CD4-positive, alpha-beta T cell treated with Interleukin-1 beta for 1 hour (primary cell): ENCODE results near the gene SLC35F3.
"Not testable (repeated sequence)": the region's sequence is repeated elsewhere in the genome, so short reads cannot be mapped to it uniquely, and the experiment has no call there.

Experiments used
- DNase-seq, 2 donors: peaks; one replicate each; pipeline ENCODE4 v3.0.0-alpha.2; 2020 to 2022

SLC35F3 gene

DNA sequence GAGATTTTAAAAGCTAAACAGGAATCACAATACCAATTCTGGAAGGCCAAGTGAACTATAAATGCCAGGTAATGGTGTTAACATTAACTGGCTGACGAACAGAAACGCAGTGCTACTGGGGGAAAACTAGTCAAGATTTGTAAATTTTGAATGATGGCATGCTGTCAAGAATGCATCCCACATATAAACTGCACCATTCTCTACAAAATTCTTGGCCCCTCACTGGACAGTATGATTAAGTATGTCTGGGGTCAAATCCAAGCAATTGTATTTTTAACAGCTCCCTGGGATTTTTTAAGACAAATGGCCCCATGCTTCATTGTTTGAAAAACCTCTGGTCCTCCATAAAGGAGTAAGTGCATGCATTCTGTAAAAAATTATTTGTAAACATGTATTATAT lies 395.6 kb downstream of the SLC35F3 start:
- DNase-seq = no peak

DNA sequence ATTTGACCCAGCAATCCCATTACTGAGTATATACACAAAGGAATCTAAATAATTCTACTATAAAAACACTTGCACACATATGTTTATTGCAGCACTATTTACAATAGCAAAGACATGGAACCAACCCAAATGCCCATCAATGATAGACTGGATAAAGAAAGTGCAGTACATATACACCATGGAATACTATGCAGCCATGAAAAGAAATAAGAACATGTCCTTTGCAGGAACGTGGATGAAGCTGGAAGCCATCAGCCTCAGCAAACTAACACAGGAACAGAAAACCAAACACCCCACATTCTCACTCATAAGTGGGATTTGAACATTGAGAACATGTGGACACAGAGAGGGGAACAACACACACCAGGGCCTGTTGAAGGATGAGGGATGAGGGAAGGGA lies 397.2 kb downstream of the SLC35F3 start:
- not testable (repeated sequence) for DNase-seq

DNA sequence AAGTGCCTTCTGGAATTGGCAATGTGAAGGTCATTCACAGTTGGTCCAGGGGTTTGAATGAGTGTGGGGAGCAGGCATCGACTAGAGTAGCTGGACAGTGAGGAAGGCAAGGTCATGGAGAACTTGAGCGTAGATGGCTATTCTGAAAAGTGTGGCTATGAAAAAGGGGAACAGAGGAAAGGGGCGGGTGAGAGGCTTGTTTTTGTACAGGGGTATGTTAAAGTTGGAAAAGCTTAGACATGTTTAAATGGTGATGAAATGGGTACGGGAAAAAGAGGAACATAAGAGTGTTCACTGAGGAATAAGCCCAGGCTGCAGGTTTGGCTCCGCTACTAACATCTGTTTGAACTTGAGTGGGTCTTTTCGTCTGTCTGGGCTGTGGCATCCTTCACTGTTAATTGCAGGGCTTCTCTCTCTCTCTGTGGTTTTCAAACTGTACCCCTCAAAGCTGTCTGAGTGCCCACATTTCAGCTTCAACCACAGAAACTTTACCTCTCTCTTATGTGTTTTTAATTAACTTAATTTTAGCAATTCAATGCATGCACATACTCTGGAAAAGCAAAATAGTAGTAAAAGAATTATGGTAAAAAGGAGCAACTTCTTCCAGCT lies 398.0 kb downstream of the SLC35F3 start:
- no peak for DNase-seq

DNA sequence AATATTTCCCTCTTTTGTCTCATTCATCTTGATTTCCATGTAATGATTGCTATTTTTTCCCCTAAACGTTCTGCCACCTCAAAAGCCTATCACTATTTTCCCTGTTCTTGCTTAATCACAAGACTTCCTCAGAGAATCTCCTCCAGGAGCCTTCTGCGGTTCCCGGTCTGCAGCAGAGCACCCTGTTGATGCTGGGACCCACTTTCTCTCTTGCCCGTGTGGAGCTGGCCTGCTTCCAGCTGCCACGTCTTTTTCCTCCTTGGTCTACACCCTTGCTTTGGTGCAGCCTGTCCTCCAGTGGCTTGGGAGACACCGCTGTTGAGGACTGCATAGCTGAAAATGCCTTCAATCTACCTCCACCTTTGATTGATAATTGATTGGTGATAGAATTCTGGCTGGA lies 398.8 kb downstream of the SLC35F3 start:
- DNase-seq = no peak

DNA sequence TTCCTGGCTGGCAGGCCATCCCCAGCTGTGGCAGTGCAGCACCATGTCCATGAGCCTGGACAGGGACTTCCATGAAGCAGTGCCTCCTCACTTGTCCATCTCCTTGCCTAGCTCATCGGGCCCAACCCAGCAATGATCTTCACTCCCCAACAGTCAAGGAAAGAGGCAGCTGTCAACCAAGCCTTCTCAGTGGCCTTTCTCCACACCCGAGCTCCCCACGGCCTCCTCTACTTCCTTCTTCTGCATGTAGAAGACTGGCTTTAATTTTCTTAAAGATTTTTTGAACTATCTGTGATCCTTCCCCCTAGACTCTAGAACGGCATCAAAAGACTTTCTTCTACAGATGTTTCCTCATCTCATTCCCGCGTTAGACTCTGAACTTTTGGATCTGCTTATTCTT lies 403.2 kb downstream of the SLC35F3 start:
- DNase-seq = no peak

DNA sequence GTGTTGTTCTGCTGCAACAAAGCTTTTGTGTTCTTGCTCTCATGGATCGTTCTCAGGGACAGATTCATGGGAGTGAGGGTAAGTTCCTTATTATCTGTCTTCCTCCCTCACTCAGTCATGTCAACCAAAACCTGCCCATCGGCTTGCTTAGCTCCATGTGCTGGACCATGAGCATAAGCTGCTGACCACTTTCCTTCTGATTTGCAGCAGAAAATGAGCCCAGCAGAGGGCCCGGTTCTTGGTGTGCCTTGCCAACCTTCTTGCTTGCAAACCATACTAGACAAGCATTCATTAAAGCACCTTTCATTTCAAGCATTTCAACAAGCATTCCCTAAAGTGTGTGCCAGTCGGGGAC lies 404.7 kb downstream of the SLC35F3 start:
- no peak for DNase-seq

DNA sequence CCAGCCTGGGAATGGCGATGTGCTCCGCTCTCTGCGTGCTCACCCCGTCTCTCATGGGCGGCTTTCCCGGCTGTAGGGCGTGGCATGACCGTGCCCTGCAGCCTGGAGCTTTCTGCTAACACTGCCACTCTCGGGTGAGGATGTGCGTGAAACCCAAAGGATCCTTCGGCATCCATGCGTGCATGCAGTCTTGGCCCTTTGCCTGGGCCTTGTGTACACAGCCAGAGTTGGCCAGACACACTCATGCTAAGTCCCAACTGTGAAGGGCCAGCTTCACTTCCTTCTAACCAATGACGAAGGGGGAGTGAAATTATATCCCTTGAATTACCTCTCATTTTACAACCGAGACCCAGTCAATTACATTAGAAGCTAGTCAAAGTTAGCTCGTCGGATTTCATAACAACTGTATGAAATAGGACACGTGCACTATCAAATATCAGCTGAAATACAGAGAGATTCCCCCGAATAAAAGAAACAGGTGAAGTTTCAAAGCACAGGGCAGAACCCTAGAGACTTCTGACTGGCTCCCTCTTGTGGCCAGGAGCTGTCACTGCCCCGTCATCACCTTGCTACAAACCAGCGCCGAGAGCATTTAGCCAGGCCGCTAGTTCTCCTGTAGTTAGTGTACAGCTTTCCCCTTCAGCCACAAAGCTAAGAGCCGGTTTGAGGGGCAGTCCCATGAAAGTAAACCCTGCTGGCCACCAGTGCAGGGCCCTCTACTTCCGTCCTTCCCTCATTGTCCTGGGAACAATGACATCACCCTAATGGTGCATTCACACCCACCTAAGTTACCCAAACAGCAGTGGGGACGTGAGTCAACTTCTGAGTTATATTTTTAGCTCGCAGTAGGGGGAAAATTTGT lies 405.4 kb downstream of the SLC35F3 start:
- peak; percentile 60 to 66 for DNase-seq

DNA sequence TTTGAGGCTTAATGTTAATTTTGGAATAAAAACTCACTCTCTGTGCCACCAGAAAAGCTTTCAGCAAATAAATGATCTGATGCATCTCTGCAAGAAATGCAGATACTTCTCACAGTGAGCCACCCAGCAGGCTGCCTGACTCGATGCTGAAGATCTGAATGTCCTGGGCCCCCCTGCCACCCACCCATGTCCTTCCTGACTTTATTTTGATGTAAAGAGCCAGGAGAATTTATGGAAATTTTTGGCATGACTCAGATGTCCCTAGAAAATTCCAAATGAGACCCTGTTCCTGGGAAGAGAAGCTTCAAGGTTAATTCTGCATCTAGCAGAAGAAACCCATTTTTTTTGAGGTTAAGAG lies 406.0 kb downstream of the SLC35F3 start:
- DNase-seq = no peak

DNA sequence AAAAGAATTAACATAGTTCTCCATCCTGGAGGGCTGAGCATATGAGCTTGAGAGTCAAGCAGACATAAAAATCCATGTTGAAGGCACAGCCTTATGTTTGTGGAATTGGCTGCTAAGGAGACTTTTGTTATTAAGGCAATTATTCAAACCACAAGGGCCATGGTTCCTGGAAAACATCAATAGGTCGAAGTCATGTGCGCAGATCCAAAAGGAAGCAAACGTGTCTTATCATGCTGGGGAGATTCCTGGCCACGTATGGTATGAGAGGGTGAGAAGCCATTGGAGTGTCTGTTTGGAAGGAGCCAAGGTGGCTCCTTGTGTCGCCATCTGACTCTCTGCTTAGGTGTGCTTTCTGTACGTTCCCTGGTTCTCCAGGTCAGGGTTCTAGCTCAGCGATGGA lies 406.9 kb downstream of the SLC35F3 start:
- DNase-seq = no peak

DNA sequence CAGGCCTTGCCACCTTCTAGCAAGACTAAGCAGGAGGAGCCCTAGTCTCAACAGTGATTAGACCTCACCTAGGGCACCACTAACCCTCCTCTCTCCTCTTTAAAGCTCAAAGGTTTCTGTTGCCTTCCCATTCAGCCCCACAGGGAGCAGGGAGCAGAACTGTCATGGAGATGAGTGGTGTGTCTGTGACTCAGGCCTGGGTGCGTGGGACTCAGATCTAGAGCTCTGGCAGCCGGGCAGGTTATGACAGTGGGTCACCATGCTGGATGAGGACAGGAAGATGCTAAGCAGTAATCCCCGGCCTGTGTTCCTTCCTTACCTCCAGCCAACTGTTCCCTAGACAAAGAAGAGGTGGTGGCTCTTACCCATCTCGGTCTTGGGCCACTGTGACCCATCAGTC lies 408.7 kb downstream of the SLC35F3 start:
- no peak for DNase-seq

DNA sequence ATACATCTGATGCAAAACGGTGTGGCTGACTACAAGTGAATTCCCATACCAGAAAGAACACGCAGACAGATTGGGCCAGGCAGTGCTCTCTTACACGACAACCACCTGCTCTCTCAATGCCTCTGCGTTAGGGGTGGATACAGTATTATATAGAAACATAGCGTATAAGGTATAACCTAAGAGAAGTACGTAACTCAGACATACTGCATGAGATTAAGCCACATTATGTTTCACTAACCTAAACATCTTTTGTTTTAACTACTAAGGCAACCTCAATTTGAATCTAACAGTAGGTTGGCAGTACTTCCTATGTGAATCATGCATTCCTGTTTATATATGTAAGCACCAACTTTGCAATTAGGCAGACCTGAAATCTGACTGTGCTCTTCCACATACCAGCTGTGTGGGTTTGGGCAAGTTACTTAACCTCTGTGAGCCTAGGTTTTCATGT lies 410.6 kb downstream of the SLC35F3 start:
- peak in 1 of 2 donors; percentile 51 for DNase-seq

DNA sequence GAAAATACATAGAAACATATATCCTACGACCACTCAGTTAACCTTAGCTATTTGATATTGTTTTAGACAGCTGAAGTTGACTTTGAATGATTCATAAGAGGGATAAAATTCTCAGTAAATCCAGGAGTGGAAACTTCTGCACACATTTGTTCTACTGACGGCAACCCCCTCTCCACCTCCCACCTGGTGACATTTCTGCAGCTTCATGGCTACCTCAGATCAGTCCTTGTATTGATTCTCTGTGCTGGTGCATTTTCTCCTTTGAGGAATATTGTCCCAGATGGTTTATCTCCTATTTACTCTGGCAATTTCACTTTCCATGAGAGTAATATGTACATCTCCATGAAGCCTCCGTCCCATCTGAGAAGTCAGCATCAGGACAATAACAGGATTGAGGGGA lies 411.1 kb downstream of the SLC35F3 start:
- DNase-seq = no peak

DNA sequence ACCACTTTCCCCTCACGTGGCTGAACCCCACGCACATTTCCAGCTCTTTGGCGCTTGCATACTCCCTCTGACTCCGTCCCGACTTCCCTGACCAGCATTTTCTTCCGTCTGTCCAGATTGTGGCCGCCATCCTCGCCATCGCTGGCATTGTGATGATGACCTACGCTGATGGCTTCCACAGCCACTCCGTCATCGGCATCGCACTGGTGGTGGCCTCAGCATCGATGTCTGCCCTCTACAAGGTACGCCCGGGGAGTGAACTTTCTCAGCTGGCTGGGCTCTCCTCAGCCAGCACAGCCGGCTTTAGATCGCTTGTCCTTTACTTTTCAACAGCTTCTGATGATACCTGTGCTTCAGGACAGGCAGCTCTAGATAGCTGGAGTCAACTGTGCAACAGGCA lies 412.0 kb downstream of the SLC35F3 start:
- no peak for DNase-seq

DNA sequence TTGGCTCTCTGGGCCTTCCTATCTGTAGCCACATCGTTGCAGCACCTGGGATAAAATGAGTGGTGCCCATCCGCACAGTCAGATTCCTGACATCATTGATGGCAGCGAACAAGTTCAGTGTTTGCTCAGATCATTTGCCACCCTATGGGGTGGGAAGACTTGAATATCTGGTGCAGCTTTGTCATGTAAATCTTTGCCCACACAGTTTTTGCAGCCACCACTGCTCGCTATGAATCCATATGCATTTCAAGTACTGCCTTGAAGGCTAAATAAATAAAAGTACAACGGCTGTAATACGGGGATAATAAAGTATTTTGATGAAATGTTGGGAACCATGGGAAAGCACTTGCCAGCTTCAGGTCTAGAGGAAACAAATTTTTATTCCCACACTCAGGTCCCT lies 412.5 kb downstream of the SLC35F3 start:
- no peak for DNase-seq

DNA sequence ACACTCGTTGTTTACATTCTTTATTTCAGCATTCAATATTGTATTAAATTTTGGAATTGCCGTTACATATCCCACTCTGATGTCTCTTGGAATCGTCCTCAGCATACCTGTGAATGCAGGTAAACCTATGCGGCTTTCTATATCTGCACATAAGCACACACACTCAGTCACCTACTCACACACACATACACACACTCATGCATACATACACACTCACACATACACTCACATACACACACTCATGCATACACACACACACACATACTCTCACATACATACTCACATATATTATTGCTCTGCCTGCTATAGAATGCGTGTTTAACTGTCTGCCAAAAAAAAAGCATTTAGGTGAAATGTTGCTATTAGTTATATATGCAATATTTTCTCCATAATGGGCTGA lies 415.6 kb downstream of the SLC35F3 start:
- no peak for DNase-seq

DNA sequence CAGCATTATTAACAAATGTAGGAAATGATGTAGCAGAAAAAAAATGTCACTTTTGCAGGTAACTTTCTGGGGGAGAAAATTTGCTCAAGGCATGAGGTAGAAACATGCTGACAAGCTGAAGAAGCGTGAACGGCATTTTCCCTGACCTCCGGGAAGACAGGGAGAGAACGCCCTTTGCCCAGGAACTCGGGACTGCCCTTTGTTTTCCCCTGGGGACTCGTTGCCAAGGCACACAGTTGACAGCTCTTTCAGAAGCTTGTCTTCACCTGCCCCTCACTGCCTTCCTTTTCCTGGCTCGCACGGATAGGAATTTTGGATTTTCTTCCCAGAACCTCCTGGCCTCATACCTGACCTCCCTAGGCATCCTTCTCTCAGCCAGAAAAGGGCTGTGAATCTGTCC lies 416.1 kb downstream of the SLC35F3 start:
- no peak for DNase-seq

DNA sequence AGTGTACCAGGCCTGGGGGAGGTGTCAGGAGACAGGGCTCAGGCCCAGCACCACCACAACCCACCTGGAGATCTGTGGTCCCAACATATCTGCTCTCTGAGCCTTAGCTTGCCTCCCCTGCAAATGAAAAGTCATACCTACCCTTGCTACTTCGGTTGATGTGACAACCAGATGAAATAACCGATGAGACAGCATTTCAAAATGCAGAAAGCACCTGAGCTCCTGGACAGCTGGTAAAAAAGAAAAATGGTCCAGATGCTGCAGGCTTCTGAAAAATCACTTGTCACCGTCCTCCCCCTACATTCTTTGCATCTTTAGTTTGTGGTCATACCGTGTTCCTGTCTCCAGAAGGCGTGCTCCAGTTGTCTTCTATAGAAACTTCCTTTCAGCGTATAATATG lies 416.8 kb downstream of the SLC35F3 start:
- no peak for DNase-seq

DNA sequence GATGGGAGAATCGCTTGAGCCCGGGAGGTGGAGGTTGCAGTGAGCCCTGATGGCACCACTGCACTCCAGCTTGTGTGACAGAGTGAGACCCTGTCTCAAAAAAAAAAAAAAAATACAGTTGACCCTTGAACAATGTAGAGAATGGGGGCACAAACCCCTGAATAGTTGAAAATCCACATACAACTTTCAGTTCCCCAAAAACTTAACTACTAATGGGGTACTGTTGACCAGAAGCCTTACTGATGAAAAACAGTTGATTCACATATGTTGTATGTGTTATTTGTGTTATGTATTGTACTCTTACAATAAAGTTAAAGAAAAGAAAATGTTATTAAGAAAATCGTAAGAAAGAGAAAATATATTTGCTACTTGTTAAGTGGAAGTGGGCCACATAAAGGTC lies 417.6 kb downstream of the SLC35F3 start:
- DNase-seq = no peak

DNA sequence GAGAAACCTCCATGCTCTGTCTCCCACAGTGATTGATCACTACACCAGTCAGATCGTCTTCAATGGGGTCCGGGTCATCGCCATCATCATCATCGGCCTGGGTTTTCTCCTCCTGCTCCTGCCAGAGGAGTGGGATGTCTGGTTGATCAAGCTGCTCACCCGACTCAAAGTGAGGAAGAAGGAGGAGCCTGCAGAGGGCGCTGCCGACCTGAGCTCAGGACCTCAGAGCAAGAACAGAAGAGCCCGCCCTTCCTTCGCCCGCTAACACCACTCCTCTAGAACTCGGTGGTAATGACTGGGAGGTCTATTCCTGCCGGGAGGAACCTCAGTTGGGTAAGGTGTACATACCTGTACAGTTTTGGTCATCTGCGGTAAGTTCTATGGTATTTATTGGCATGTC lies 418.5 kb downstream of the SLC35F3 start:
- DNase-seq = peak; percentile 40 to 64

DNA sequence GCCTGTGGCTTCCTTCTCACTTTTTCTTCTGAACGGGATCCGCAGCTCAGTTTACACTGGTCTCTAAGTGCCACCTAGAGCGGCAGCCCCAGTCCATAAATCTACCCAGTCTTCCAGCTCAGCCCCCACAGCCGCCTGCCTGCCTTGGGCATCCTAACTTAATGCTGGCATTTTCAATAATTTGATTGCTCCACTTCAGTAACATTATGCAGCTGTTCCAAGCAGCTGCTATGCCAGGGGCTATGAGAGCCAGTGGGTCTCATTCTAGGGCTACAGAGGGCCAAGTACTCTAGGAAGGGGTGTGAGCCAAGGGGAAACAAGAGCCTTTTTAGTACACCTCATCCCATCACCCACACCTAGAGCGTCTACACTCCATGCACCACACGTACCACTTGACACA lies 420.3 kb downstream of the SLC35F3 start:
- no peak for DNase-seq

DNA sequence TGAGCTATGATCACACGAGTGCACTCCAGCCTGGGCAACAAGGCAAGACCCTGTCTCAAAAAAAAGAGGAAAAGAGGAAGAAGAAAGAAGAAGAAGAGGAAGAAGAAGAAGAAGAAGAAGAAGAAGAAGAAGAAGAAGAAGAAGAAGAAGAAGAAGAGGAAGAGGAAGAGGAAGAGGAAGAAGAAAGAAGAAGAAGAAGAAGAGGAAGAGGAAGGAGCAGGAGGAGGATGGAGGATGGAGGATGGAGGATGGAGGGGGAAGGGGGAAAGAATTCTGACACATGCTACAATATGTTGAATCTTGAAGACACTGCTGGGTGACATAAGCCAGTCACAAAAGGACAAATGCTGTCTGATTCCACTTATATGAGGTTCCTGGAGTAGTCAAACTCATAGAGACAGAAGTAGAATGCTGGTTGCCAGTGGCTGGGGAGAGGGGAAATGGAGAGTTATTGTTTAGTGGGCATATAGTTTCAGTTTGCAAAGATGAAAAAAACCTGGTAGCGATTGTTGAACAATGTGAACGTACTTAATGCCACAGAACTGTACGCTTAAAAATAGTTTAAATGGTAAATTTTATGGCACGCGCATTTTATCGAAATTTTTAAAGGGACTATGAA lies 421.5 kb downstream of the SLC35F3 start:
- no peak for DNase-seq

DNA sequence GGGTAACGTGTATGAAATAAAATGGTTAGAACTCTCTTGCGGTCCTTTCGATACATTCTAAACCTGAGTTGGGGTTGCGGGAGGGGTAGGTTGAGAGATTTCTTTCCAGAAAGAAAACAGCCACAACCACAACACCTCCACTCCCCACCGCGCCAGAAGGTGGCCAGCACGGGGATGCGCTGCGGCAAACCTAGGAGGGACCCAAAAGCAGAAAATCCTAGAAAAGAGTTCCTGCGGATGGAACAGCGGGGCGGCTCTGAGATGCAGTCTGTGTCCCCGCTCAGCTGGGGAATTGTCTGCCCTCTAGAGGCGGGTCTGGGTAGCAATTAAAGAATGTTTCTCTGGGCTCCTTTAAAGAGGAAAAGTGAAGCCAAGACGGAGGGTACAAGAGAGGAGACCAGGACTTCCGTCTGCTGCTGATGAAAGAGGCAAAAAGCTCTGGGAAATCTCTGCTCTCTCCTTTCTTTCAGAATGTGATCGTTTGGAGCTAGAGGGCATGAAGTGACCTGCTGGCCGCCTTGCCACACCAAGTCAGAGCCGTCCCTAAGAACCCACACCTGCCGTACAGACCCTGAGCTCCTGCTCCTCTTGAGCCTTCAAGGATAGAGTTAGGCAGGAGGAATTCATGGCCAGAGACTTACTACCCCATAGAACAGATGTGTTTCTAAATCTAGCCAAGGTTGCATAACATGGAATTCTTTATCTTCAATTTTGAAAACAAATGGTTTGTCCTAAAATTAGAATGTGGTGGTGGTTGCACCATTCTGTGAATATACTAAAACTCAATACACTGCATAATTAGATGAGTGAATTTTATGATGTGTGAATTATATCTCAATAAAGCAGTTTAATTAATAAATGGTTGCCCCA lies 422.3 kb downstream of the SLC35F3 start:
- peak; percentile 61 to 70 for DNase-seq

DNA sequence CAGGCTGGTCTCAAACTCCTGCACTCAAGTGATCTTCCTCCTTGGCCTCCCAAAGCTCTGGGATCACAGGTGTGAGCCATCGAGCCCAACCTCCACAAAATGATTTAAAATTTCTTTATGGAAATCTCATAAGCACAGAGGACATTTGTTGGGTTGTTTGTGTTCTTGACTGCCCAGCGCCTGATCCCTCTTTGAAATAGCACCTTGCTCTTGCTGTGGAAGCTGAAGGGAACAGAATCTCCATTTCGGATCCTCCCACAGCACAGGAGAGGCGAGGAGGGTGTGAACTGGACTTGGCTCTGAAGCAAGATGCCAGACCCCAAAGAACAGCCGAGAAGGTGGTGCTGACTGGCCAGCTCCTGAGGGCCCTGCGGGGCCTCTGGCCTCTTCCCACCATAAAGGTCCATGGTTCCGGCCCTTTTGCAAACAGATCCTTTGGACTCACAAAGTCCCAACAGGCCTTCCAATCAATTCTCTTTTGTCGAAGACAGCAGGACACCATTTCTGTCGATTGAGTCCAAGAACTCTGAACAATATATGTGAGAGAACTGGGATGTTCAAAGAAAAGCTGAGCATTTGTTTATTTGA lies 423.2 kb downstream of the SLC35F3 start:
- no peak for DNase-seq
